ENCODE data around the gene KRT1.

Gene KRT1

GRCh38 chr12:52634266-52635056, 45.7 kb downstream of the KRT1 start:
- no peak for DNase-seq (ENCODE audit: low spot score)

DNA sequence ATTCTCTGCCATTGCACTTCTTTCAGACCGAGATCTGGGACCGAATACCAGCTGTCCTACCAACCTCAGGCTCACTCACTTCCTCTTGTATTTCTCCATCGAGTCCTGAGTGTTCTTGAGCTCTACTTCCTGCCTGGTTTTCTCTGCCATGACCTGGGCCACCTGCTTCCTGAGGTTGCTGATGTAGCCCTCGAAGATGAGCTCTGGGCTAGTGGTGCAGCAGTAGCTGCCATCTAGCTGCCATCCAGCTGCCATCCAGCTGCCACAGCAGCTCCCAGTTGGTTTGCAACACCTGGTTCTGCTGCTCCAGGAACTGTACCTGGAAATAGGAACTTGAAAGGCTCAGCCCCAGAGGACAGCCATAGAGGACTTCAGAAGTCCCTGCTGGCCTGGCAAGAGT, 46.8 kb downstream of the KRT1 start:
- no peak for DNase-seq (ENCODE audit: low spot score)

DNA sequence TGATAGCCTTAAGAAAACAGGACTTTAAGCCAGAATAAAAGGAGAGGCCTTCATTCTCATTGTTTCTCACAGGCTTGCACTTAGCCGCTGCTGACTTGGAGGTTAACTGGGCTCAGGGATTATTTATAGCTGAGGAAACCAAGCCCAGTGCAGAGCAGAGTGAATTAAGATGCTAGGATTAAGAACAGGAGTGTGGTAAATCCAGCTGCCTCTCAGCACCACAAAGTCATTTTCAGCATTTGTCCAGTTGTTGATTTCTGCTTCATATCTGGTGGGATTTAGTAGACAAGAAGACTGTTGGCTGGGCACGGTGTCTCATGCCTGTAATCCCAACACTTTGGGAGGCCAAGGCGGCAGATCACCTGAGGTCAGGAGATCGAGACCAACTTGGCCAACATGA, 47.6 kb downstream of the KRT1 start:
- no peak for DNase-seq (ENCODE audit: low spot score)

DNA sequence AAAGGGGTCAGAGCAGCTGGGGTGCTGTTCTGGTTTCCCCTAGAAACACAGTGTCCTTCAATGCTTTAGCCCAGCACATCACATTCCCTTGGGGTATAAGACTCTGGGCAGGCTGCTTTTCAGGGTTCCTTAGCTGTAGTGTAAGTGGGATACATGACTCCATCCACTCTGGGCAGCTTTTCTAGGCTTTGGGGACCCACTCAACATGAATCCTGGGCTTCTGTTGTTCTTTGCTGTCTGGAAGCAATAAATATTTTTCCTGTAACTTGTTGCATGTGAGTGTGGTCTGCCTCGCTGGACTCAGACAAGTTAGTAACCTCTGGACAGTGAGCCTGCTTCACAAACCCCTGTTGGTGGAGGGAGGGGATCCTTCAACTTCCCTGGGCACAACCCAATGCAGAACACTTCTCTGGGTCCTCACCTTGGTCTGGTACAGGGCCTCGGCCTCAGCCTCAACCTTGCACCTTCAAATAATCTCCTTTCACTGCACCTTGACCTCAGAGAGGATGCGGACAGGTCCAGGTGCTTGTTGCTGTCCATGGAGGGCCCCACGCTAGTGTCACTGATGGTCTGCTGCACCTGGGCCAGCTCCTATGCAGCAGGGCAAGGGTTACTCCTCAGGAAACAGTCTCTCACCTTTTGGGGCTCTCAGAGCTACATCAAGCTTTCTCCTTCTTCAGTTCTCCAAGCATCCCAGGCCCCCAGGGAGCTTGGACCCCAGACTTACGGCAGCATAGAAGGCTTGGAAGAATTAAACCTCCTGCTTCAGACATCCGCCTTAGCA, 48.3 kb downstream of the KRT1 start:
- DNase-seq (ENCODE audit: low spot score) = no peak

DNA sequence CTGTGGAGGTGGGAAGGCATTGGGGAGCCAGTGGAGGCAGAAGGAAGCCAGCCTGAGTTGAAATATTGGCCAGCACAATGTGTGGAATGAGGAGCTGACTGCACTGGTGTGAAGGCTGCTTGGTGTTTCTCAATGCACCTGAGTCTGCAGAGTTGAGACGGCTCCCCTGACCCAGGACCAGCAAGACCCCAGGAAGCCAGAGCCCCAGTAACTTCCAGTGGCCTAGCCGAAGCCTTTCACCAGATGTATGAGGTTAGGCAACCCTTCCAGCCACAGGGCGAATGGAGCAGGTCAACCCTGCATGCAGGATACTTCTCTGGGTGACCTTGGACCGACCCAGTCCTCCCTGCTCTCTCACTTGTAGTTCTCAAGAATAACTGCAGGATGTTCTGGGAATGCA, 48.9 kb downstream of the KRT1 start:
- DNase-seq (ENCODE audit: low spot score) = no peak

GRCh38 chr12:52630599-52631200, 49.5 kb downstream of the KRT1 start:
- DNase-seq (ENCODE audit: low spot score) = no peak

DNA sequence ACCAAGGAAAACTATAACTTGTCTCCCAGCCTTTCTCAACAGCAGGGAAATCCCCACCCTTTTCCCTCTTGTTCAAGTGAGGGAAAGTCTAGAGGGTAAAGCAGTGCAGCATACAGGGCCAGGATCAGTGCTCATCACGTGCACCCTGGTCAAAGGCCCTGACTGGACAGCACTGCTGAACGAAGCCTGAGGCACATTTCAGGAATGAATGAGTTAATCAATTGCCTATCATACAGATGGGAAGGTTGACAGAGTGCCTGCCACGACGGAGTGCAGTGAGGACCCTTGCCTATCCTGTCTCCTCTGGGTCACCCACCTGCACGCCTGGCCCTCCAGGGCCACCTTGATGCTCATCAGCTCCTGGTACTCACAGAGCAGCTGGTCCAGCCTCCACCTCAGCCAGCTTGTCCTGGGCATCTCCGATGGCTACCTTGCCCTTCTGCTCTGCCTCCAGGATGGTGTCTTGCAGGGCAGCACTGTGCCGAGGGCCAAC, 50.2 kb downstream of the KRT1 start:
- DNase-seq (ENCODE audit: low spot score) = no peak

DNA sequence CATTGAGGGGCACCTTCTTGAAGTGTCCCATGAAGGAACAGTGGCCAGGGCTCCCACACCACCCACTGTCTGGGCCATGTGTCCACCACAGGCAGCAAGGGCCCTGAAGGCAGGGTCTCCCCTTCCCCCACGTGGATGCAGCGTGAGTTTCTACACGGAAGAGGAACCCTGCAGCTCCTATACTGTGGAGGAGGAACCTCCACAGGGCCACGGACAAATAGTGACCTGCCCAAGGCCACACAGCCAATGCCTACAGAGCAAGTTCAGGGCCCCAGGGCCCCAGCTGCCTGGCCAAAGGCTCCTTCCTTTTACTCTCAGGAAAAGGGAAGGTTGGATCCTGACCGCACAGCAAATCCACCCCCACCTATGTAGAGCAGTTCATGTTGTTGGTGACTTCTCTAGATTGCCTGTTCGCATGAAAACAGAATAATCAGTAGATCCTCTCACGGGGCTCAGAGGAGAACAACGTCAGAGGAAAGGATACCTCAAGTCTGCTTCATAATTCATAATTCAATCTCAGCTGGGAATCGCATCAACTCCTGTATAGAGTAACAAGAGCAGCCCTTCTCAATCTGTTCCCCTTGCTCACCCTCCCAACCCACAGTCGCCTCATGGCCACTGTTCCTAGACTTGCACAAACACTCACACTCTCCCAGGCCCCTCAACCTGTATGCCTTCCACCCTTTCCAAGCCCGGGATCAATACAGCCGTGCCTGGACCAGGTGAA, 50.8 kb downstream of the KRT1 start:
- DNase-seq (ENCODE audit: low spot score) = no peak

GRCh38 chr12:52628841-52629240, 51.4 kb downstream of the KRT1 start:
- DNase-seq (ENCODE audit: low spot score) = no peak

- DNase-seq (ENCODE audit: low spot score) = no peak
Measured at GRCh38 chr12:52628111-52628507, 52.1 kb downstream of the KRT1 start.

GRCh38 chr12:52627395-52628110, 52.7 kb downstream of the KRT1 start:
- no peak for DNase-seq (ENCODE audit: low spot score)

Data from left forelimb (tissue), 1 donor.